SK-N-SH treated with all-trans-retinoic acid at 6 μM for 48 hours (cell line): ENCODE measurements around the gene CCNL2.

Source experiments
- ATAC-seq: fragments of 200-7000 bp; cut with Tn5 transposase; 3 replicates; pipeline ENCODE4 v1.9.1; 2020; ENCODE audit warnings: mild to moderate bottlenecking, moderate library complexity
- BACH2 ChIP-seq: fragments of 250-450 bp; sonication (Bioruptor Pico); IDR thresholded peaks from 2 replicates; pipeline ENCODE4 v1.9.0; 2021; ENCODE audit warnings: mild to moderate bottlenecking, borderline replicate concordance
- ESRRG ChIP-seq: fragments of 250-450 bp; sonication (Bioruptor Pico); IDR thresholded peaks from 2 replicates; pipeline ENCODE4 v1.6.1; 2021; ENCODE audit warnings: mild to moderate bottlenecking
- GLIS3 ChIP-seq: fragments of 250-450 bp; sonication (Bioruptor Pico); IDR thresholded peaks from 2 replicates; pipeline ENCODE4 v1.5.0; 2020; ENCODE audit warnings: mild to moderate bottlenecking, moderate library complexity
- ISL1 ChIP-seq: fragments of 250-450 bp; sonication (Bioruptor Pico); IDR thresholded peaks from 2 replicates; pipeline ENCODE4 v2.1.2; 2022; ENCODE audit warnings: mild to moderate bottlenecking, moderate library complexity
- OSR1 ChIP-seq: fragments of 250-450 bp; sonication (Bioruptor Pico); IDR thresholded peaks from 2 replicates; pipeline ENCODE4 v1.8.0; 2022; ENCODE audit warnings: moderate library complexity, mild to moderate bottlenecking, inconsistent platforms
- PPARA ChIP-seq: fragments of 250-450 bp; sonication (Bioruptor Pico); IDR thresholded peaks from 2 replicates; pipeline ENCODE4 v1.5.0; 2020; ENCODE audit warnings: mild to moderate bottlenecking, borderline replicate concordance
- RARB ChIP-seq: fragments of 250-450 bp; sonication (Bioruptor Pico); IDR thresholded peaks from 2 replicates; pipeline ENCODE4 v1.8.0; 2021; ENCODE audit warnings: mild to moderate bottlenecking, moderate library complexity
- SNAI2 ChIP-seq: fragments of 250-450 bp; sonication (Bioruptor Pico); IDR thresholded peaks from 2 replicates; pipeline ENCODE4 v1.5.0; 2020; ENCODE audit warnings: mild to moderate bottlenecking, moderate library complexity
- TCF4 ChIP-seq: fragments of 250-450 bp; sonication (Bioruptor Pico); IDR thresholded peaks from 2 replicates; pipeline ENCODE4 v1.8.0; 2021; ENCODE audit warnings: mild to moderate bottlenecking, moderate library complexity, borderline replicate concordance
- ZC3H10 ChIP-seq: fragments of 250-450 bp; sonication (Bioruptor Pico); IDR thresholded peaks from 2 replicates; pipeline ENCODE4 v1.5.1; 2021; ENCODE audit warnings: mild to moderate bottlenecking, moderate library complexity
- ZFP3 ChIP-seq: fragments of 250-450 bp; sonication (Bioruptor Pico); IDR thresholded peaks from 2 replicates; pipeline ENCODE4 v1.5.0; 2020; ENCODE audit warnings: mild to moderate bottlenecking, moderate library complexity
- ZFP30 ChIP-seq: fragments of 450-650 bp; formaldehyde crosslinking; IDR thresholded peaks from 2 replicates; pipeline ENCODE4 v1.5.0; 2022; ENCODE audit warnings: mild to moderate bottlenecking, moderate library complexity
- ZNF565 ChIP-seq: fragments of 450-650 bp; formaldehyde crosslinking; conservative IDR thresholded peaks from 2 replicates; pipeline ENCODE4 v1.5.0; 2020; ENCODE audit warnings: low read depth, mild to moderate bottlenecking, moderate library complexity
- ZNF70 ChIP-seq: fragments of 450-650 bp; formaldehyde crosslinking; IDR thresholded peaks from 2 replicates; pipeline ENCODE4 v1.5.0; 2020; ENCODE audit warnings: mild to moderate bottlenecking, moderate library complexity
- ZNF8 ChIP-seq: fragments of 450-650 bp; formaldehyde crosslinking; IDR thresholded peaks from 2 replicates; pipeline ENCODE4 v1.5.0; 2020; ENCODE audit warnings: mild to moderate bottlenecking, moderate library complexity
- TF ChIP-seq, protein P1 (sequence below): fragments of 250-450 bp; sonication (Bioruptor Pico); IDR thresholded peaks from 2 replicates; pipeline ENCODE4 v1.5.1; 2021; ENCODE audit warnings: mild to moderate bottlenecking, moderate library complexity
- TF ChIP-seq, protein P2 (sequence below): fragments of 250-450 bp; sonication (Bioruptor Pico); IDR thresholded peaks from 2 replicates; pipeline ENCODE4 v1.8.0; 2020; ENCODE audit warnings: mild to moderate bottlenecking, moderate library complexity, borderline replicate concordance
- TF ChIP-seq, protein P3 (sequence below): fragments of 250-450 bp; sonication (Bioruptor Pico); IDR thresholded peaks from 2 replicates; pipeline ENCODE4 v1.8.0; 2021; ENCODE audit warnings: low read depth, mild to moderate bottlenecking, moderate library complexity, borderline replicate concordance
- TF ChIP-seq, protein P4 (sequence below): fragments of 250-450 bp; sonication (Bioruptor Pico); IDR thresholded peaks from 2 replicates; pipeline ENCODE4 v1.5.1; 2020; ENCODE audit warnings: low read depth, mild to moderate bottlenecking, moderate library complexity
- TF ChIP-seq, protein P5 (sequence below): fragments of 250-450 bp; sonication (Bioruptor Pico); IDR thresholded peaks from 2 replicates; pipeline ENCODE4 v1.5.0; 2020; ENCODE audit warnings: mild to moderate bottlenecking, moderate library complexity

Gene CCNL2

DNA sequence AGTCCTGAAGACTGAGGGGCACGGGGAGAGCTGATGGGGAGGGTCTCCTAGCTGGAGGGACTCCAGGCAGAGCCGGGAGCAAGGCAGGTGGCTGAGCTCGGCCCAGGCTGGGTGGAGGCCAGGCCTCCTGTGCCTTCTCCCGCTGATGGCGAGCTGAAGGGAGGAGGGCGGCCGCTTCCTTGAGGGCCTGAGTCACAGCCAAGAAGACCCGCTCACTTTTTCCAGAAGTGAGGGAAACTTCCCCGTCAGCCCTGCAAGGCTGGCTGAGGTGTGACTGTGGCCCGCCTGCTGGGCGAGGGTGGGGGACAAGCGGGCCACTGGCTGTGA, 34.6 kb upstream of the CCNL2 start:
- no peak; the same call in 2 of the 3 replicates for ATAC-seq
- TF ChIP-seq GLIS3 (CRISPR knock-in tag) (no peak), TCF4 (CRISPR knock-in tag) (no peak), SNAI2 (CRISPR knock-in tag) (no peak), ZFP30 (CRISPR knock-in tag) (no peak), ZC3H10 (CRISPR knock-in tag) (no peak)
- TF ChIP-seq, all 23 proteins: peak for 0

DNA sequence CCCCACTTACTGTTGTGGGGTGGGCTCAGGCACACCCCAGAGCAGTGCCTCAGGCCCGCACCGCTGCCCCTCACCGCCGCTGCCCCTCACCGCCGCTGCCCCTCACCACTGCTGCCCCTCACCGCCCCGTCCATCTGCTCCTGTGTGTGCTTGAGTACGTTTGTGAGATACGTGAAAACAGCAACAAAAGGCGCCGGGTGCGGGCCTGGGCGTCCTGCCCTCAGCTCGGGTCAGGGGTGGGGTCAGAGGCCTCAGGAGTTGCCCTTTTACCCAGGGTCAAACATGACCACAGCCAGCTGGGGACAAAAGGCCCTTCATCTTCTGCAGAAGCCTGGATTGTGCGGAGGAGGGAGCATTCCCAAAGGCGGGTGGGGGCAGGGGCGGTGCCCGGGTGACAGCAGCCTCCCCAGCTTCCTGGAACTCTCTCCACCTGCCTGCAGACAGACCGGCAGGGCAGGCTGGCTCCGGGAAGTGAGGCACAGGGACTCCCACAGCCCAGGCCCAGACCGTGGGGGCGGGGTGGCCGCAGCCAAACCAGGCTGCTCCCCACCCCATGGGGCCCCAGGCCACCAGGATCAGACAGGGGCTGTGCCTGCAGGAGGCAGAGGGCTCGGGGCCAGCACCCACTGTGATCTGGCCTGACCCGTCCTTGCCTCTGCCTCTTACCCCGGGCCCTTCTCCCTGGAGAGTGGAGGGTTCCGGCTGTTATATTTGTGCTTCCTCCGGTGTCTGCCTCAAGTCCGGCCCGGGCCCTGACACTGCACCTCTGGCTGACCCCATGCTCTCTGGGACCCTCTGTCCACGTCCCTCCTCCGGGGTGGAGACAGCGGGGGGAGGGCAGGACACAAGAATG, 34.0 kb upstream of the CCNL2 start:
- no peak for TF ChIP-seq ZFP30 (CRISPR knock-in tag)
- TF ChIP-seq RARB (CRISPR knock-in tag), result no peak
- no peak for TF ChIP-seq BACH2 (CRISPR knock-in tag)
- TF ChIP-seq ISL1 (CRISPR knock-in tag), result no peak
- no peak for TF ChIP-seq PPARA
- no peak for TF ChIP-seq ESRRG (CRISPR knock-in tag)
- TF ChIP-seq, protein P1, sequence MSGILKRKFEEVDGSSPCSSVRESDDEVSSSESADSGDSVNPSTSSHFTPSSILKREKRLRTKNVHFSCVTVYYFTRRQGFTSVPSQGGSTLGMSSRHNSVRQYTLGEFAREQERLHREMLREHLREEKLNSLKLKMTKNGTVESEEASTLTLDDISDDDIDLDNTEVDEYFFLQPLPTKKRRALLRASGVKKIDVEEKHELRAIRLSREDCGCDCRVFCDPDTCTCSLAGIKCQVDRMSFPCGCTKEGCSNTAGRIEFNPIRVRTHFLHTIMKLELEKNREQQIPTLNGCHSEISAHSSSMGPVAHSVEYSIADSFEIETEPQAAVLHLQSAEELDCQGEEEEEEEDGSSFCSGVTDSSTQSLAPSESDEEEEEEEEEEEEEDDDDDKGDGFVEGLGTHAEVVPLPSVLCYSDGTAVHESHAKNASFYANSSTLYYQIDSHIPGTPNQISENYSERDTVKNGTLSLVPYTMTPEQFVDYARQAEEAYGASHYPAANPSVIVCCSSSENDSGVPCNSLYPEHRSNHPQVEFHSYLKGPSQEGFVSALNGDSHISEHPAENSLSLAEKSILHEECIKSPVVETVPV, result no peak
- TF ChIP-seq, protein P2, sequence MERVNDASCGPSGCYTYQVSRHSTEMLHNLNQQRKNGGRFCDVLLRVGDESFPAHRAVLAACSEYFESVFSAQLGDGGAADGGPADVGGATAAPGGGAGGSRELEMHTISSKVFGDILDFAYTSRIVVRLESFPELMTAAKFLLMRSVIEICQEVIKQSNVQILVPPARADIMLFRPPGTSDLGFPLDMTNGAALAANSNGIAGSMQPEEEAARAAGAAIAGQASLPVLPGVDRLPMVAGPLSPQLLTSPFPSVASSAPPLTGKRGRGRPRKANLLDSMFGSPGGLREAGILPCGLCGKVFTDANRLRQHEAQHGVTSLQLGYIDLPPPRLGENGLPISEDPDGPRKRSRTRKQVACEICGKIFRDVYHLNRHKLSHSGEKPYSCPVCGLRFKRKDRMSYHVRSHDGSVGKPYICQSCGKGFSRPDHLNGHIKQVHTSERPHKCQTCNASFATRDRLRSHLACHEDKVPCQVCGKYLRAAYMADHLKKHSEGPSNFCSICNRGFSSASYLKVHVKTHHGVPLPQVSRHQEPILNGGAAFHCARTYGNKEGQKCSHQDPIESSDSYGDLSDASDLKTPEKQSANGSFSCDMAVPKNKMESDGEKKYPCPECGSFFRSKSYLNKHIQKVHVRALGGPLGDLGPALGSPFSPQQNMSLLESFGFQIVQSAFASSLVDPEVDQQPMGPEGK, result no peak
- TF ChIP-seq ZC3H10 (CRISPR knock-in tag), result no peak
- TF ChIP-seq TCF4 (CRISPR knock-in tag), result no peak
- TF ChIP-seq, protein P3, sequence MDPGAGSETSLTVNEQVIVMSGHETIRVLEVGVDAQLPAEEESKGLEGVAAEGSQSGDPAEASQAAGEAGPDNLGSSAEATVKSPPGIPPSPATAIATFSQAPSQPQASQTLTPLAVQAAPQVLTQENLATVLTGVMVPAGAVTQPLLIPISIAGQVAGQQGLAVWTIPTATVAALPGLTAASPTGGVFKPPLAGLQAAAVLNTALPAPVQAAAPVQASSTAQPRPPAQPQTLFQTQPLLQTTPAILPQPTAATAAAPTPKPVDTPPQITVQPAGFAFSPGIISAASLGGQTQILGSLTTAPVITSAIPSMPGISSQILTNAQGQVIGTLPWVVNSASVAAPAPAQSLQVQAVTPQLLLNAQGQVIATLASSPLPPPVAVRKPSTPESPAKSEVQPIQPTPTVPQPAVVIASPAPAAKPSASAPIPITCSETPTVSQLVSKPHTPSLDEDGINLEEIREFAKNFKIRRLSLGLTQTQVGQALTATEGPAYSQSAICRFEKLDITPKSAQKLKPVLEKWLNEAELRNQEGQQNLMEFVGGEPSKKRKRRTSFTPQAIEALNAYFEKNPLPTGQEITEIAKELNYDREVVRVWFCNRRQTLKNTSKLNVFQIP, result no peak
- TF ChIP-seq, protein P4, sequence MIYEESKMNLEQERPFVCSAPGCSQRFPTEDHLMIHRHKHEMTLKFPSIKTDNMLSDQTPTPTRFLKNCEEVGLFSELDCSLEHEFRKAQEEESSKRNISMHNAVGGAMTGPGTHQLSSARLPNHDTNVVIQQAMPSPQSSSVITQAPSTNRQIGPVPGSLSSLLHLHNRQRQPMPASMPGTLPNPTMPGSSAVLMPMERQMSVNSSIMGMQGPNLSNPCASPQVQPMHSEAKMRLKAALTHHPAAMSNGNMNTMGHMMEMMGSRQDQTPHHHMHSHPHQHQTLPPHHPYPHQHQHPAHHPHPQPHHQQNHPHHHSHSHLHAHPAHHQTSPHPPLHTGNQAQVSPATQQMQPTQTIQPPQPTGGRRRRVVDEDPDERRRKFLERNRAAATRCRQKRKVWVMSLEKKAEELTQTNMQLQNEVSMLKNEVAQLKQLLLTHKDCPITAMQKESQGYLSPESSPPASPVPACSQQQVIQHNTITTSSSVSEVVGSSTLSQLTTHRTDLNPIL (CRISPR knock-in tag), result no peak
- no peak for TF ChIP-seq OSR1 (CRISPR knock-in tag)
- TF ChIP-seq ZNF565 (CRISPR knock-in tag), result no peak
- no peak for TF ChIP-seq ZNF70 (CRISPR knock-in tag)
- TF ChIP-seq ZFP3, result no peak
- ATAC-seq, result no peak

DNA sequence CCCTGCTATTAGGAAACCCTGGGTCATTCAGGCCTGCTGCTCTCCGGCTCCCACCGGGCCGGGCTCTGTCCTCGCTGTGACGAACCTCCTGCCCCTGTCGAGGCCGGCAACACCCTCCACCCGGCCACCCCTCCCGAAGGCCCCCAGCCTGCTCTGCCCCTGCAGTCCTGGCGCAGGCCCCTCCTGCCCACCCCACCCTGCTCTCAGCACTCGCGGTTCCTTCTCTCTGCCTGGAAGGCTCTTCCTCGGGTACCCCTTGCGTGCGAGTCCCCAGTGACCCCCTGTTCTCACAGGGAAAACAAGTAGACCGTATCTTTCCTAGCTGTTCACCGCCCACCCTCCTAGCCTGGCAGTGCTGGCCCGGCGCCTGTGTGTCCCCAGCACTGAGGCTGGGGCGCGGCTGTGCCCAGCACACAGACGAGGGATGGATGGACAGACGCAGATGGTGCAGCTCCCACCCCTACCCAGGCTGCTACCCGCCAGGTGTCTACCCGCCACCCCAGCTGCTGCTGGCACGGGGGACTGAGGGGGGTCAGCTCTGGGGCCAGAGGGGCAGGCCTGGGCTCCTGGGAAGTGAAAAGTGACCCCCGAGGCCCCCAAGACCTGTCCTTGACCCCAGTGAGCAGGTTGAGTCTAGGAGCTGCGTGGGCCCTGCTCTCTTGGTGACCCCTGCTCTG, 33.3 kb upstream of the CCNL2 start:
- no peak for ATAC-seq

More for the DNA sequence above, 33.3 kb upstream of the CCNL2 start:
- TF ChIP-seq ZNF565 (CRISPR knock-in tag), result no peak
- TF ChIP-seq, protein P1, result no peak
- TF ChIP-seq ZNF70 (CRISPR knock-in tag), result no peak
- TF ChIP-seq ZC3H10 (CRISPR knock-in tag), result no peak
- no peak for TF ChIP-seq GLIS3 (CRISPR knock-in tag)
- TF ChIP-seq, protein P3, result no peak
- TF ChIP-seq ZNF8 (CRISPR knock-in tag), result no peak
- TF ChIP-seq, protein P5, sequence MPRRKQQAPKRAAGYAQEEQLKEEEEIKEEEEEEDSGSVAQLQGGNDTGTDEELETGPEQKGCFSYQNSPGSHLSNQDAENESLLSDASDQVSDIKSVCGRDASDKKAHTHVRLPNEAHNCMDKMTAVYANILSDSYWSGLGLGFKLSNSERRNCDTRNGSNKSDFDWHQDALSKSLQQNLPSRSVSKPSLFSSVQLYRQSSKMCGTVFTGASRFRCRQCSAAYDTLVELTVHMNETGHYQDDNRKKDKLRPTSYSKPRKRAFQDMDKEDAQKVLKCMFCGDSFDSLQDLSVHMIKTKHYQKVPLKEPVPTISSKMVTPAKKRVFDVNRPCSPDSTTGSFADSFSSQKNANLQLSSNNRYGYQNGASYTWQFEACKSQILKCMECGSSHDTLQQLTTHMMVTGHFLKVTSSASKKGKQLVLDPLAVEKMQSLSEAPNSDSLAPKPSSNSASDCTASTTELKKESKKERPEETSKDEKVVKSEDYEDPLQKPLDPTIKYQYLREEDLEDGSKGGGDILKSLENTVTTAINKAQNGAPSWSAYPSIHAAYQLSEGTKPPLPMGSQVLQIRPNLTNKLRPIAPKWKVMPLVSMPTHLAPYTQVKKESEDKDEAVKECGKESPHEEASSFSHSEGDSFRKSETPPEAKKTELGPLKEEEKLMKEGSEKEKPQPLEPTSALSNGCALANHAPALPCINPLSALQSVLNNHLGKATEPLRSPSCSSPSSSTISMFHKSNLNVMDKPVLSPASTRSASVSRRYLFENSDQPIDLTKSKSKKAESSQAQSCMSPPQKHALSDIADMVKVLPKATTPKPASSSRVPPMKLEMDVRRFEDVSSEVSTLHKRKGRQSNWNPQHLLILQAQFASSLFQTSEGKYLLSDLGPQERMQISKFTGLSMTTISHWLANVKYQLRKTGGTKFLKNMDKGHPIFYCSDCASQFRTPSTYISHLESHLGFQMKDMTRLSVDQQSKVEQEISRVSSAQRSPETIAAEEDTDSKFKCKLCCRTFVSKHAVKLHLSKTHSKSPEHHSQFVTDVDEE, result no peak
- TF ChIP-seq SNAI2 (CRISPR knock-in tag), result no peak
- TF ChIP-seq, protein P2, result no peak
- no peak for TF ChIP-seq OSR1 (CRISPR knock-in tag)
